GM19240 (cell line): ENCODE data around the gene NCK1.
"Not testable (repeated sequence)": the region's sequence is repeated elsewhere in the genome, so short reads cannot be mapped to it uniquely, and the experiment has no call there.

ENCODE experiments used
- DNase-seq: peaks from one replicate; pipeline ENCODE4 v3.0.0; 2011; ENCODE audit warnings: low spot score; ENCODE audit not compliant: insufficient read length

The NCK1 gene

DNA sequence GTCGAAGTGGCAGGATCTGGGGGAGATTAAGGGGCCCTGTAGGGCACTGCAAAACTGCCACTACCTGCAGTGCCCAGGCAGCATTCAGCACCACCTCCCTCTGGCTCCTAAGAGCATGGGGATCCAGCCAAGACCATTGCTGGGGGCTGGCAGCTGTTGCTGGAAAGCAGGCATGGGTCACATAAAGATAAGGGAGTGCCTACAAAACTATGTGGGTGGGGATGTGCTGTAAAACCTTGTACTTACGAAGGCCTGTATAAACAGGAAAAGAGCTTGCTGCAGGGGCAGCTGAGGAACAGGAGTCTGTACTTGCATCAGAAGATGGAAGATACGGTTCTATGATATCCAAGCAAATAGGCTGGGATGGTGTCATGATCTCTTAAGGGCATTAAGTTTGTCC, 122.8 kb downstream of the NCK1 start:
- no peak for DNase-seq

DNA sequence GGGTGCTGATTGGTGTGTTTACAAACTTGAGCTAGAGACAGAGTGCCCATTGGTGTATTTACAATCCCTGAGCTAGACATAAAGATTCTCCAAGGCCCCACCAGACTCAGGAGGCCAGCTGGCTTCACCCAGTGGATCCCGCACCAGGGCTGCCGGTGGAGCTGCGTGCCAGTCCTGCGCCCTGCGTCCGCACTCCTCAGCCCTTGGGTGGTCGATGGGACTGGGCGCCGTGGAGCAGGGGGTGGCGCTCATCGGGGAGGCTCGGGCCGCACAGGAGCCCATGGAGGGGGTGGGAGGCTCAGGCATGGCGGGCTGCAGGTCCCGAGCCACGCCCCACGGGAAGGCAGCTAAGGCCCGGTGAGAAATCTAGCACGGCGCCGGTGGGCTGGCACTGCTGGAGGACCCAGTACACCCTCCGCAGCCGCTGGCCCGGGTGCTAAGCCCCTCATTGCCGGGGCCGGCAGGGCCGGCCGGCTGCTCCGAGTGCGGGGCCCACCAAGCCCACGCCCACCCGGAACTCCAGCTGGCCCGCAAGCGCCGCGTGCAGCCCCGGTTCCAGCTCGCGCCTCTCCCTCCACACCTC, 125.5 kb downstream of the NCK1 start:
- not testable (repeated sequence) for DNase-seq

DNA sequence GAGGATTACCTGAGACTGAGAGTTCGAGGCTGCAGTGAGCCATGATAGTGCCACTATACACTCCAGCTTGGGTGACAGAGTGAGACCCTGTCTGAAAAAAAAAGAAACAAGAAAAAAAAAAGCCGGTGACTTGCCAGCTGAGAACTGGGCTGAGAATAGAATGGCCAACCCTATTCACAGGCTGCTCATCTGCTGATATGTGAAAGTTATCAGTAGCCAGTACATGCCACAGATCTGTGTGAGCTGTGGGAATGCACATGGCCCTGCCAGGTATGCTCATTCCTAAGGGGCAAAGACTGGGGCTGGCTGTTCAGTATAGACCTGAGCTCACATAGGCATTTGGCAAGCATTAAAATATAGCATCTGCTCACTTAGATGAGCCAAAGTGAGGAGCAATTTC, 126.6 kb downstream of the NCK1 start:
- no peak for DNase-seq

DNA sequence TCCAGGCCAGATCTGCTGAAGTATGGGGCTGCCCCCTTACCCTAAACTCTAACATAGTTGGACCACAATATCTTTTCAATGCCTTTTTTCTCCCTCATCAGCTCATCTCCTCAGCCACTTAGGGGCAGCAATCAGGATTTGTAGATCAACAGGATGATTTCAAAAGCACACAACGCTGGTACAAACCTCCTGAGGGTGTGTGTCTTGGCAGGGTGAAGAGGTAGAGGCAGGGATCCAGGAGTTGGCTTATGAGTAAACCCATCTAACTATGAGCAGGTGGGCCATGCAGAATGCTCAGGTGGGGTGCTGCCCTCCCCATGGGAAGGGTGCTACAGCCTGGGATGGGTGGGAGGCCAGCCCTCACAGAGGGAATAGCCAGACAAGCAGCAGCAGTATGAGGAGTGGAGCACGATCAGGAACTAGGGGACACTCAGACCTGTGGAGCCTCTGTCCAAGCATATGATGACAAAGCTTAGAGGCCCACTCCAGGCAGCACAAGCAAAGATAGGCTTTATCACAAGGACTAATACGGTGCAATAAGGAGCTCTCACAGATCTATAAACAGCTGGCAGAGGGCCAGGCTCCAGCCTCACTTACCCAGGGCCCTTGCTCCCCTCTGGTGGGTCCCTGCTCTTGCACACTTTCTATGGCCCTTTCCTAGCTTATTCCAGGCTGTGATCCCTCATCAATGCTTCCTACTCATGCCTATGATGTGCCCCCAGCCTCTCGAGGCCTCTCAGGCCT, 127.9 kb downstream of the NCK1 start:
- no peak for DNase-seq

DNA sequence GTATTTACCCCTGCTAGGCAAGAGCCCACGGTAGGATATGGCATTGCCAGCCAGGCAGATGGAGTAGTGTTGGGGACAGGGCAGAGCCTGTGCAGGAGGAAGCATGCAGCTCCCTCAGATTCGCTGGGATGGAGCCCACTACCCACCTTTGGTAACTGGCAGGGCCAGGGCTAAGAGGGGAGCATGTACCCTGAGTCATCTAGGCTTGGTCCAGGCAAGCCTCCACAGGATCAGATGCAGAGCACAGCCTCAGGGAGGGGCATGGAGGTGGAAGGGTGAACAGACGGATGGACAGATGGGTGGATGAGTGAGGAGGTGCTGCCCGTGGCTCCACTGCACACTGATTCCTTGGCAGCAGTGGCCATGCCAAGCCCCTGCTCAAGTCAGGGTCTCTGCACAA, 128.8 kb downstream of the NCK1 start:
- no peak for DNase-seq

DNA sequence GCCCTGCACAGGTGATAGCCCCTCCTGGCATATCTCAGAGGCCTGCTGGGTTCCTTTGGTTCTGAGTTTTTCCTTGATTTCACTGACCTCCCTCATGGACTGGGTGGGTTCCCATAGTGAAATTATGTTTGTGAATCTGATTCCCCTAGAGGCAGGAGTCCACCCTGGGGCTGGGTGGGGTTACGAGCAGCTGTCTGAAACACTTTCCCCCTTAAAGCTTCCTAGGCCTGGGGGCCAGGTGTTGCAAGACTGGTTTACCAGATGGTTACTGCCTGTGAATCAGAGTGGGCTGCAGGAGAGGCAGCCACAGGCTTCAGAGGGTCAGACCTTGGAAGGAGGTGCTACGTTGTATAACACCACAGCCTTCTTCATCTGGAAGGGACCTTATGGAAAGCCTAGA, 130.1 kb downstream of the NCK1 start:
- DNase-seq = no peak

DNA sequence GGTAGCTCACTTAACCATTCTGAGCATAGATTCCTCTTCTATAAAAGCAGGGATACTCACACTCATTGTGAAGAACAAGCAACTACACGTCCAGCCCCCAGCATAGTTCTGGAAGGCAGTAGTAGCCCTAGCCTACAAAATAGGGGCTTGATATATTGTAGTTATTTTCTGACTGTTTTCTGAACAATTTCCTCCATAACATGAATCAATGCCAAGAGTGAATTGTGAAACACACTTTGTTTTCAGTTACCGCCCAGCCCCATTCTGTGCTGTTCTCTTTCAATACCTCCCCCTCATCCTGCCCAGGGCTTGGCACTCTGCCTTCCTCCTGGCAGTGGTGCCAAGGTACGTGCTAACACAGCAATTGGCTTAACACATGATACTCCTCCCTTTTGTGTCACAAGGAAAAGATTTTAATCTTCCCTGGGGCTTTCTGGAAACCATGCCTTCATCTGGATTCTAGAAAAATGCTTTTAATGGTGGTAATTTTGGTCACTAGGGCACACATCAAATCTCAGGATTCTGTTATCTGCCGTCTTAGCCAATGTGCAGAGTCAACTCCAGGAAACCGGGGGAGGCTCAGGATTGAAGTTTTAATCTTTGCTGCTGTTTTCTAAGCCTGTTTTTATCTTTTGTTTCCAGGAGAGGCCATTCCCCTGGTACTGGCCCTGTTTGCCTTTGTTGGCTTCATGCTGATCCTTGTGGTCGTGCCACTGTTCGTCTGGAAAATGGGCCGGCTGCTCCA, 132.9 kb downstream of the NCK1 start:
- no peak for DNase-seq

DNA sequence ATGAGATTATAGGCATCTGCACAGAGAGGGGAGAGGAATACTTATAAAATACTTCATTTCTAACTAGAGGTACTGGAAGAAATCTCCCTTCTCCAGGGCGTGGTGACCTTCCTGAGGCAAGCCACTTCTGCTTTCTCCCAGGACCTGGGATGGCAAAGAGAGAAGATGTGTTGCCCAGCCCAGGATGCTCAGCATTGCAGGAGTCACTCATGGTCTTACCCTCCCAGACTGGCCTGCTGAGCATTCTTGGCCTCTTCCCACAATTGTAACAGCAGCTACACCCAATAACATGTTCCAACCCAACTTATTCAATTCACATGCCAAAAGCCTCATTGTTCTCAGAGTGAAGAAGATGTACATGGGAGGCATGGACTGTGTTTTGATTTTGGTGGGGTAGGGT, 133.6 kb downstream of the NCK1 start:
- DNase-seq = no peak
